ENCODE data around the gene KCNMB2.

The KCNMB2 gene

DNA sequence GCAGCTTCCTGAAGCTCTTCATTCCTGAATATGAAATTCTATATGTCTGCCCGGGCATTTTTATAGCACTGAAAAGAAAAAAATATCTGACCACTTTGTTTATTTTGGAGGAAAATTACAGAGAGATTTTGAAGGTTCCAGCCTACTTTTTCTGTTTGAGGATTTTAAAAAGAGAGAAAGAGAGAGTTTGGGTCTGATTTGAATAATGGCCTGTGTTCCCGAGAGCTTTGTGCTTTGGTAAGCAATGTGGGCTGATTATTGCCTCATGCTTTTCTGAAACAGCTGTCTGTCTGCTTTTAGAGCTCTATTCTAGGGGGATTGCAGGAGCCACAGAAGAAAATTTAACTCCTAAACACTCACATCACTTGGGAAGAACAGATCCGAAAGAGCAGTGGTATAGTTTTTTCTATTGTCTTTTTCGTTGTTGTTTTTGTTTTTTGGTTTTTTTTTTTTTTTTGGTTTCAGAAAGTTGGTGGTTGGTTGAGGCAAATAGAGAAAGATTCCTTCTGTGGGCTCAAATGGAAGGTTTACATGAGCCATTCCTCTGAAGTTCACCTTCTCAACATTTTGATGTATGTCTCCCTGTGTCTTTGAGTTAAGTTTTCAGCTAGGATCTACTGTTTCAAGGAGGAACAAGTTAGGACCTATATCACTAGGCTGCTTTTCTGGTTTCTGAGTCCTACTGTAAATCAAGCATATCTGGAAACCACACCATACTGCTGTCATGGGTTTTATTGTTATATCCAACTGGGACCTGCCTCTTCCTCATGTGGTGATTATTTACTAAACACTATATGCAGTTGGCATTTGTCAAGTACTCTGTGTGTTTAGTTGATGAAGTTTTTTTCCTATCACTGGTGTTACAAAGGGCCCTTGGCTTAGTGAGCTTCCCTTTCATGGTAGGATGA, 178.9 kb downstream of the KCNMB2 start:
- TF ChIP-seq CTCF (IDR thresholded peaks at IDR 0.05; ENCODE audit: control insufficient read depth, insufficient read depth, low read depth, low read length, missing control alignments) = no peak
- DNase-seq (ENCODE audit: low read depth) = no peak
- no peak overlapping the region for H3K4me3 ChIP-seq (ENCODE audit: control insufficient read depth, low read depth, low read length)

DNA sequence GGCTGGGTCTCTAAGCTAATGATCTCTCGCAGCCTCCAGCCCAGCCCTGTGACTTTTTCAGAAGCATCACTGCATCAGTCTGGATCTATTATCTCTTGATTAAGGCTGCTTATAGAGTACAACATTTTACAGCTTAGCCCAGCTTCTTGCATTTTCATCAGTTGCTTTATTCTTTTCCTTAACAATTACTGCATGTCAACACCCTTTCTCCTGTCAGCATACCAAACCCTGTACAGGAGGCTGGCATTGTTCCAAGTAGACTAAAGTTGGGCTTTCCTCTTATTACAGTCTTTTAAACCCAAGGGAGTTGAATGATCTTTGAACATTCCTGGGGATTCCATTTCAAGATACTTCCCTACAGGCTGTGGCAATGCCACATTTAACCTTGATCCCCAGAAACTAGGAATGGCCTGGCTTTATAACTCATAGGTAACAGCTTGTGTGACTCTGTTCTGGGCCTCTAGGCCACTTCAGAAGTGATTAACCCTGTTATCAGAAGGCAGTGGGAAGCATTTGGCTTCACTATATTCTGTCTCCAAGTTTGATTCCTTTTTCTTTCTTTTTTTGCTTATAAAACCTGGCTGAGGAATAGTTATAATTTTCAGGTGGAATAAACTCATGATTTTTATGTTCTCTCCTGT, 182.9 kb downstream of the KCNMB2 start:
- no peak for TF ChIP-seq CTCF (IDR thresholded peaks at IDR 0.05; ENCODE audit: control insufficient read depth, insufficient read depth, low read depth, low read length, missing control alignments)
- DNase-seq (ENCODE audit: low read depth) = no peak
- H3K4me3 ChIP-seq (ENCODE audit: control insufficient read depth, low read depth, low read length) = no peak overlapping the region

DNA sequence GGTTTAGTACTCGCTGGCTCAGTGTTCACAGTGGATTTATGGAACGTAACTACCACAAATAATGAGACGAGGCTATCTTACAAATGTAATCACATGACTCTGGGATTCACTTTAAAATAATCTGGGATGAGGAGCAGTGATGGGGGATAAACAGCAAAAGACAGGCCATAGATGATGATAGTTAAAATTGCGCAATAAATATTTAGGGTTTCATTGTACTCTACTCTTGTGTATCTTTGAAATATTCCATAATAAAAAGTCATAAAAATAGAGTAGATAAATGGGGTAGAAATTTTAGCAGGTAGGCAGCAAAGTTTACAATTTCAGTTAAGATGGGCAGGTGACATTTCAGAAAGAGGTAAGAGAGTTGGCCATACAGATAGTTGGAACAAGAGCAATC, 196.6 kb downstream of the KCNMB2 start:
- H3K4me3 ChIP-seq (ENCODE audit: control insufficient read depth, low read depth, low read length) = no peak overlapping the region
- no peak for DNase-seq (ENCODE audit: low read depth)
- TF ChIP-seq CTCF (IDR thresholded peaks at IDR 0.05; ENCODE audit: control insufficient read depth, insufficient read depth, low read depth, low read length, missing control alignments) = no peak

DNA sequence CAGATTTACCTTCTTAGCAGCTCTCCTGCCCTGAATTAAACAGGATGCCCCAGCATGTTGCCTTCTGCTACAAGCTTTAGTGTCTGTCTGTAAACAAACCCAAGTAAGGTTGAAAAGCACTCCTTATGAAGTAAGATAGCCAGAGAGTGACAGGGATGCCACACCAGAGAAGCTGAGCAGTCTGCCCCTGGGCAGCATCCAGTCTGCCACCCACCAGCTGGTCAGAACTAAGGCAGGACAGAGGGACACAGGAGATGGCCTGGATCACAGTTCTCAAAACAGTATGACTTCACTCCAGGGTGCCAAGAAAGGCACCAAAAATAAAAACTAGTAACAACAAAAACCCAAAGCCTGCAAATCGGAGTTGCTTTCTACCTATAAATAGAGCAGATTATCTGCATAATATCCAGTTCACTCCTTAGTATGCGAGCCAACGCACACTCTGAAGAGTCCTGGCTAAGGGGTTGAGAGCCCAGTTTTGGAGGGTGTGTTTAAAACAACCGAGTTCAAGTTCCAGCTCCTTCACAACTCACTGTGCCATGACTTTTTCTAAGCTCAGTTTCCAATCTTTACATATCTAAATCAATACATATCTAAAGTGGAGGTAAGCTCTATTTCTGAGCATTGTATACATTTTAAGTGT, 198.9 kb downstream of the KCNMB2 start:
- no peak for TF ChIP-seq CTCF (IDR thresholded peaks at IDR 0.05; ENCODE audit: control insufficient read depth, insufficient read depth, low read depth, low read length, missing control alignments)
- DNase-seq (ENCODE audit: low read depth) = no peak
- no peak overlapping the region for H3K4me3 ChIP-seq (ENCODE audit: control insufficient read depth, low read depth, low read length)

DNA sequence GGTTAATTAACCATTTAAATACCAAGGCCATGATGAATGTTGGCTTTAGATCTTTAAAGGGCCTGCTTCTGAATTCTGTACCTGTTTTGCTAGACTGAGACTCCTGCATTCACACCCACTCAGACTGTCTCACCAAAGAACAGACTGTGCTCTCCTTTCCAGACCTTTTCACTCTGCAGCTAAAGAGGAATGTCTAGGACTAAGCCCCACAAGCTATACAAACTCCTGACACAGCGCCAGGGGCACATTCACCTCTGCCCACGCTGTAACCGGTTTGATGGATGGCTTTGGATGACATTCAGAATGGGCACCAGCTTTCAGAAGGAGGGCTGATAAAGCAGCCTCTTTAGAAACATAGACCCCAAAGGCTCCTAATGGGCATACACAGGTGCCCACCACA, 200.1 kb downstream of the KCNMB2 start:
- no peak for TF ChIP-seq CTCF (IDR thresholded peaks at IDR 0.05; ENCODE audit: control insufficient read depth, insufficient read depth, low read depth, low read length, missing control alignments)
- DNase-seq (ENCODE audit: low read depth) = no peak
- H3K4me3 ChIP-seq (ENCODE audit: control insufficient read depth, low read depth, low read length) = no peak overlapping the region

DNA sequence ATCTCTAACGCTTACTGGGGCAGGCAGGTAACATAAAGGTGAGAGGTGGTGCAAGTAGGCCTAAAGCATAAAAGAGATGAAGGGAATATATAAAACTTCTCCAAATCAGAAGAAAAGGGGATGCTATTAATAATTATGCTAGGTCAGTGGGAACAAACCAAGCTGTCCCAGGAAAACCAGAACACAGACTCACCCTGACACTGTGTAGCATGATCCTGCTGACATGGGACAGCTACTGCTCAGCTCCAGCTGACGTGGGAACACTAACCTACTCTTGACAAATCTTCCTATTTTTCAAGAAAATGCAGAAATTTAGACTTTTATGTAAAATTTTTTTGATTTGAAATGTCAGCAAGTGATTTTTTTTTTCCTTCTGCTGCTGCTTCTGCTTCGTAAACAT, 203.5 kb downstream of the KCNMB2 start:
- no peak for TF ChIP-seq CTCF (IDR thresholded peaks at IDR 0.05; ENCODE audit: control insufficient read depth, insufficient read depth, low read depth, low read length, missing control alignments)
- H3K4me3 ChIP-seq (ENCODE audit: control insufficient read depth, low read depth, low read length) = no peak overlapping the region
- DNase-seq (ENCODE audit: low read depth) = no peak
